Colonic mucosa (tissue), 4 donors: Measurements from ENCODE around the gene P3H4. TPM values are rescaled to one million over a fixed set of nuclear protein-coding genes. Genes with fewer than 3 reads are reported as not detected.
A peak's percentile ranks its signal among the peaks of the same experiment; 100 is the strongest.

Source experiments
- DNase-seq: peaks from one replicate; pipeline ENCODE4 v3.0.0-alpha.2; 2020
- H3K27ac ChIP-seq: fragments of 200-600 bp; one replicate; pipeline ENCODE4 v1.8.0; 2021
- H3K27me3 ChIP-seq: fragments of 200-600 bp; one replicate; pipeline ENCODE4 v1.8.0; 2021
- H3K36me3 ChIP-seq: fragments of 200-600 bp; one replicate; pipeline ENCODE4 v1.8.0; 2021
- H3K4me1 ChIP-seq: fragments of 200-600 bp; one replicate; pipeline ENCODE4 v1.8.0; 2021; ENCODE audit warnings: mild to moderate bottlenecking
- H3K4me3 ChIP-seq: fragments of 200-600 bp; one replicate; pipeline ENCODE4 v1.8.0; 2021
- H3K9ac ChIP-seq, 2 donors: one replicate each; pipeline ENCODE4 v1.7.0; 2013; ENCODE audit warnings: control low read depth in 2 of 2, low read depth in 2 of 2, low read length in 2 of 2
- H3K9me3 ChIP-seq: fragments of 200-600 bp; one replicate; pipeline ENCODE4 v1.8.0; 2021
- CTCF ChIP-seq: fragments of 200-600 bp; IDR thresholded peaks from one replicate; pipeline ENCODE4 v1.8.0; 2022; ENCODE audit warnings: antibody characterized with exemption, mild to moderate bottlenecking
- intact Hi-C: fragments of 100-400 bp; cut with DNase I; formaldehyde crosslinking; loops from one replicate; pipeline ENCODE4 v1.14.1; 2022
- total RNA-seq, 2 donors: library from RNA; stranded (reverse); fragmentation: NEBNext Ultra II Directional in 1 of 2; extraction: Animal tissue kit (Norgen Biotek cat#: 25700) in 1 of 2; gene quantifications; one replicate each; pipeline ENCODE4 v1.2.1, GENCODE V29; 2021
- donor health status: healthy.
- donor health status: DM: no; HTN: no; CAD: no.
- donor health status: DM: no; HTN: no; CAD: no.

The P3H4 gene
- total RNA-seq, 2 donors from 2014 or later, result 8.5 to 16.7 TPM

- Histone ChIP-seq H3K27me3 (no peaks in the 10 kb centered on the region), H3K36me3 (no peaks in the 10 kb centered on the region), H3K27ac (no peak overlapping the region), H3K4me1 (peaks cover 4% of the 10 kb centered on the region), H3K9ac (no peak overlapping the region), H3K4me3 (no peak overlapping the region), H3K9me3 (no peaks in the 10 kb centered on the region)
- DNase-seq, result peak; percentile 20
- intact Hi-C loops, result no loop called here
- no peak for TF ChIP-seq CTCF
Observed at GRCh38 chr17:41803049-41804020, 8.4 kb downstream of the P3H4 start.

DNA sequence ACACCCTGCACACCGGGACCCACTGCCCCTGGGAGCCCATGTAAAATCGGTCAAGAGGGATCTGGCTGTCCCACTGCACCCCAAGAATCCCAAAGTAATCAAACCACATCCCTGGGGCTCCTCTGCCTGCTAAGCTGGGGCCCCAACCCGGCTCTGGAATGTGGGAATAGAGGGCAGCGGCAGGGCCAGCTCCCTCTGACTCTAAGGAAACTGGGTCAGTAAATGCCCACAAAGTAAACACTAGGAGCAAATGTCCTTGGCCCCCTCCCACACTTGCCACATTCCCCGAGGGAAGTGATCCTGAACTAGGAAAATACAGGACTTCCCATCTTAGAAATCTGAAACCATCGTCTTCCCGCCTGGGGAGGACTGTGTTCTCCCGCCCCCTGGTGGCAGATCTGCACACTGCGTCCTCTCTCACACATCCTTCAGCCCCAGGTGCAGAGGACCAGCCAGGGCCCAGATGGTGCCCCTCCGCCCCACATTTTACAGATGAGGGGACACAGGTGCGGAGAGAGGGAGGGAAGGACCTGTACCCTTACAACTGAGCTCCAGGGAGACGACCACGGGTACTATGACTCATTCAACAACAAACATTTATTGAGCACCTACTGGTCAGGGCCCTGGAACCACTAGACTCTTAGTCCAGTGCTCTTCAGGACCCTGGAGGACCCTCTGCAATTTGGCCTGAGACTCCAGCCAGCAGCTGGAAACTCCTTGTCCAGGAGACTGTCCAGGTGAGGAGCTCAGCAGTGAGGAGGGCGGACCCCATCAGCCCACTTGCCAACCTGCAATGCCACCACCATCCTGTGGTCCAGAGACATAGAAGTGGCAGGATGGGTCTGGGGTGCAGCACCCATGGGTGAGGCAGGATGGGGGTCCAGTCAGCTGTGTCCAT is 10.1 kb downstream of the P3H4 start:
- intact Hi-C loops, result loop anchor here (2.0 kb wide), 1 partner anchor 65 kb away; no protein-coding TSS in a partner anchor
- H3K9ac ChIP-seq, result peak overlapping the region; percentile 0 to 41

GRCh38 chr17:41800601-41801373 is 11.0 kb downstream of the P3H4 start:
- no peaks in the 10 kb centered on the region for H3K36me3 ChIP-seq
- intact Hi-C loops, result loop anchor here (2.0 kb wide), 1 partner anchor 64 kb away; no protein-coding TSS in a partner anchor
- peak overlapping the region; percentile 63 for H3K27ac ChIP-seq
- H3K27me3 ChIP-seq, result no peaks in the 10 kb centered on the region
- H3K9ac ChIP-seq, result peak overlapping the region; percentile 0 to 41
- H3K4me3 ChIP-seq, result no peak overlapping the region
- no peak for TF ChIP-seq CTCF
- DNase-seq, result peak; percentile 92
- H3K4me1 ChIP-seq, result peaks cover 4% of the 10 kb centered on the region
- H3K9me3 ChIP-seq, result no peaks in the 10 kb centered on the region

More for the DNA sequence above, 10.1 kb downstream of the P3H4 start:
- no peaks in the 10 kb centered on the region for H3K27me3 ChIP-seq
- H3K4me3 ChIP-seq, result no peak overlapping the region
- H3K9me3 ChIP-seq, result no peaks in the 10 kb centered on the region
- H3K27ac ChIP-seq, result peak overlapping the region; percentile 63
- H3K4me1 ChIP-seq, result peaks cover 4% of the 10 kb centered on the region
- peak; percentile 96 for TF ChIP-seq CTCF
- H3K36me3 ChIP-seq, result no peaks in the 10 kb centered on the region
- DNase-seq, result peak; percentile 90

DNA sequence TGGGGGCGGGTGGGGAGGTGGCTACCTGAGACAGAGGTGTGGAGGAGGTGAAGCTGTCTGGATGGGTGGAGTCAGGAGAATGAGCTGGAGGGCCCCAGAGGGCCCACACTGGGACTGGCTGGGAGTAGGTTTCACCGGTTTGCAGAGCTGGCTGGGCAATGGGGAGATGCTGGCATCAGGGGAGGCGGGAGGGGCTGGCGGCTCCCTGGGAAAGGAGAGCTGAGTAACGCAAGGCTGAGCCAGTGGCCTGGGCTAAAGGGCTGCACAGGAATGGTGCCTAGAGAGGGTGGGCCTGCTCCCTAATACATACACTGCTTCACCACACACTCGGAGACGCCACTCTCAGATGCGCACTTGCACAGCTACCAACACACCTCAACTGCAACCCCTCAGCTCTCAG is 12.4 kb downstream of the P3H4 start:
- no peaks in the 10 kb centered on the region for H3K27me3 ChIP-seq
- no peak overlapping the region for H3K9ac ChIP-seq
- no peak overlapping the region for H3K27ac ChIP-seq

More for the DNA sequence above, 12.4 kb downstream of the P3H4 start:
- H3K9me3 ChIP-seq, result no peaks in the 10 kb centered on the region
- no peaks in the 10 kb centered on the region for H3K36me3 ChIP-seq
- intact Hi-C loops, result no loop called here
- H3K4me3 ChIP-seq, result no peak overlapping the region
- TF ChIP-seq CTCF, result no peak
- peaks cover 4% of the 10 kb centered on the region for H3K4me1 ChIP-seq
- DNase-seq, result no peak
